ENCODE results near the gene LONRF3.

DNA sequence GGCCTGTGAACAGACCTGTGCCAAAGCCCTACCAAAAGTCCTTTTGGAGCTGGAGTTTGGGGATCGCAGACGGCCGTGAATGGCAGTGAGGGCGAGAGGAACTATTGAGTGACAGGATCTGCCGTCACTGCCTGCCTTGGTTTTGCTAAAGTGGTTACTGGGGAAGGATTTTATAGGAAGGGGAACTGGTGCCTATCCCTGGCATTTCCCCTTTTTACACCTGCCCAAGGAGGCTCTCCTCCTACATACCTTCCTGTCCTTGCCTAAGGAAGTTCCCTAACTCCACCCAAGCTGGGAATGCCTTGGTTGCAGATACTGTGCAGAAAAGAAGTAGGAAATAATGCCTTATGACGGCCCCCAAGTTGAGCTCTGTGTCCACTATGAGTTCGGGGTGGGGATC lies 14.5 kb downstream of the LONRF3 start:
- TF ChIP-seq, protein P1, sequence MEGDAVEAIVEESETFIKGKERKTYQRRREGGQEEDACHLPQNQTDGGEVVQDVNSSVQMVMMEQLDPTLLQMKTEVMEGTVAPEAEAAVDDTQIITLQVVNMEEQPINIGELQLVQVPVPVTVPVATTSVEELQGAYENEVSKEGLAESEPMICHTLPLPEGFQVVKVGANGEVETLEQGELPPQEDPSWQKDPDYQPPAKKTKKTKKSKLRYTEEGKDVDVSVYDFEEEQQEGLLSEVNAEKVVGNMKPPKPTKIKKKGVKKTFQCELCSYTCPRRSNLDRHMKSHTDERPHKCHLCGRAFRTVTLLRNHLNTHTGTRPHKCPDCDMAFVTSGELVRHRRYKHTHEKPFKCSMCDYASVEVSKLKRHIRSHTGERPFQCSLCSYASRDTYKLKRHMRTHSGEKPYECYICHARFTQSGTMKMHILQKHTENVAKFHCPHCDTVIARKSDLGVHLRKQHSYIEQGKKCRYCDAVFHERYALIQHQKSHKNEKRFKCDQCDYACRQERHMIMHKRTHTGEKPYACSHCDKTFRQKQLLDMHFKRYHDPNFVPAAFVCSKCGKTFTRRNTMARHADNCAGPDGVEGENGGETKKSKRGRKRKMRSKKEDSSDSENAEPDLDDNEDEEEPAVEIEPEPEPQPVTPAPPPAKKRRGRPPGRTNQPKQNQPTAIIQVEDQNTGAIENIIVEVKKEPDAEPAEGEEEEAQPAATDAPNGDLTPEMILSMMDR (IDR thresholded peaks at IDR 0.05): no peak
- TF ChIP-seq POLR2AphosphoS5 (IDR thresholded peaks at IDR 0.05): no peak
